Central memory CD8-positive, alpha-beta T cell (primary cell): ENCODE measurements around the gene IL13RA1.

ENCODE experiments used
- ATAC-seq: fragments of 150-1000 bp; cut with Tn5 transposase; replicated peaks from 2 replicates; pipeline ENCODE4 v1.10.0; 2022; ENCODE audit warnings: mild to moderate bottlenecking, moderate FRiP score, moderate number of reproducible peaks; ENCODE audit not compliant: poor library complexity, severe bottlenecking; ENCODE audit errors: extremely low read depth
- DNase-seq, 2 donors: peaks; one replicate each; pipeline ENCODE4 v3.0.0; 2021; ENCODE audit warnings: low spot score in 2 of 2
- H3K27ac Mint-ChIP-seq: one replicate; pipeline ENCODE4 v1.8.0; 2022; ENCODE audit warnings: low read depth, mild to moderate bottlenecking, moderate library complexity, mixed read lengths
- H3K27me3 Mint-ChIP-seq: one replicate; pipeline ENCODE4 v1.8.0; 2022; ENCODE audit warnings: mixed read lengths
- H3K36me3 Mint-ChIP-seq: one replicate; pipeline ENCODE4 v1.8.0; 2022; ENCODE audit warnings: mild to moderate bottlenecking, moderate library complexity, mixed read lengths; ENCODE audit not compliant: insufficient read depth
- H3K4me1 Mint-ChIP-seq: one replicate; pipeline ENCODE4 v1.8.0; 2022; ENCODE audit warnings: mixed read lengths
- H3K4me3 Mint-ChIP-seq: one replicate; pipeline ENCODE4 v1.8.0; 2022; ENCODE audit warnings: mild to moderate bottlenecking, moderate library complexity, mixed read lengths
- H3K9me3 Mint-ChIP-seq: one replicate; pipeline ENCODE4 v1.8.0; 2022; ENCODE audit warnings: mixed read lengths

Gene IL13RA1

GRCh38 chrX:118823263-118824172 is 96.1 kb downstream of the IL13RA1 start, which contains the start of gene ZCCHC12:
Gene ZCCHC12, plus strand, starts transcription at chrX:118823824. Its CDS starts 1,421 bp downstream, at chrX:118825245.
- H3K4me3 Mint-ChIP-seq, result peak within 1 kb of the TSS; percentile 68
- ATAC-seq, result peak; percentile 54
- H3K27me3 Mint-ChIP-seq, result peaks cover 54% of the 10 kb centered on the region
- no peak for DNase-seq
- no peaks in the 10 kb centered on the region for H3K36me3 Mint-ChIP-seq
- no peaks in the 10 kb centered on the region for H3K9me3 Mint-ChIP-seq
- peaks cover 15% of the 10 kb centered on the region for H3K4me1 Mint-ChIP-seq
- peak within 1 kb of the TSS; percentile 41 for H3K27ac Mint-ChIP-seq

- H3K27me3 Mint-ChIP-seq, result peaks cover 61% of the 10 kb centered on the region
- H3K4me3 Mint-ChIP-seq, result peak overlapping the region; percentile 68
- ATAC-seq, result no peak
- no peak for DNase-seq
- no peaks in the 10 kb centered on the region for H3K36me3 Mint-ChIP-seq
- H3K9me3 Mint-ChIP-seq, result no peaks in the 10 kb centered on the region
- H3K4me1 Mint-ChIP-seq, result peaks cover 15% of the 10 kb centered on the region
- H3K27ac Mint-ChIP-seq, result no peak overlapping the region
Measured at GRCh38 chrX:118824173-118824730, 96.8 kb downstream of the IL13RA1 start.

- Mint-ChIP-seq H3K27ac (no peak overlapping the region), H3K9me3 (no peaks in the 10 kb centered on the region), H3K36me3 (no peaks in the 10 kb centered on the region), H3K4me1 (peaks cover 15% of the 10 kb centered on the region), H3K4me3 (no peak overlapping the region), H3K27me3 (peaks cover 67% of the 10 kb centered on the region)
- ATAC-seq (no peak), DNase-seq (no peak)
Measured at GRCh38 chrX:118825227-118825626, 97.8 kb downstream of the IL13RA1 start.

- H3K4me1 Mint-ChIP-seq, result no peaks in the 10 kb centered on the region
- no peak overlapping the region for H3K4me3 Mint-ChIP-seq
- peaks cover 13% of the 10 kb centered on the region for H3K27me3 Mint-ChIP-seq
- no peak overlapping the region for H3K27ac Mint-ChIP-seq
- DNase-seq (peak; percentile 10 to 15), ATAC-seq (no peak)
- H3K9me3 Mint-ChIP-seq, result no peaks in the 10 kb centered on the region
- no peaks in the 10 kb centered on the region for H3K36me3 Mint-ChIP-seq
Measured at GRCh38 chrX:118839334-118839958, 112.0 kb downstream of the IL13RA1 start.
